Left ventricle myocardium superior (tissue), 1 donor: ENCODE data around the gene MYO5B. TPM values are rescaled to one million over a fixed set of nuclear protein-coding genes. Genes with fewer than 3 reads are reported as not detected.
A peak's percentile ranks its signal among the peaks of the same experiment; 100 is the strongest.
"Not testable (repeated sequence)": the region's sequence is repeated elsewhere in the genome, so short reads cannot be mapped to it uniquely, and the experiment has no call there.

Experiments used
- ATAC-seq: fragments of 200-7000 bp; cut with Tn5 transposase; one replicate; pipeline ENCODE4 v1.9.1; 2020; ENCODE audit warnings: mild to moderate bottlenecking, moderate library complexity
- DNase-seq: peaks from one replicate; pipeline ENCODE4 v3.0.0-alpha.2; 2020
- intact Hi-C: fragments of 100-400 bp; cut with micrococcal nuclease; formaldehyde crosslinking; loops from one replicate; pipeline ENCODE4 v1.11.0; 2022
- long read RNA-seq: library from polyadenylated mRNA; unstranded; transcript quantifications from one replicate; pipeline ENCODE4 v2.0.0, GENCODE V29; 2021
- total RNA-seq: library from RNA; stranded (reverse); fragmentation: NEBNext Ultra II Directional; extraction: Animal tissue kit (Norgen Biotek cat#: 25700); gene quantifications from one replicate; pipeline ENCODE4 v1.2.1, GENCODE V29; 2021
- donor health status: DM: no; HTN: yes; CAD: no; lungs with severe emphysema.

The MYO5B gene
- total RNA-seq = 1.1 TPM
- long read RNA-seq, partial matches to known transcripts = 2 of 3 reads
- long read RNA-seq, other reads (novel, unspliced or antisense) = 1 of 3 reads

GRCh38 chr18:50194631-50195532 is at the start of gene MYO5B:
Gene MYO5B (minus strand): TSS chr18:50195147. CDS start chr18:50194793, 354 bp downstream.
- DNase-seq (peak; percentile 75), ATAC-seq (peak; percentile 96)
- intact Hi-C loops = no loop called here

GRCh38 chr18:50241768-50242167 is 46.8 kb upstream of the MYO5B start:
- DNase-seq, ATAC-seq, intact Hi-C loops: not testable (repeated sequence)

- ATAC-seq (no peak), DNase-seq (no peak)
- intact Hi-C loops = no loop called here
Observed at GRCh38 chr18:50240080-50240563, 45.2 kb upstream of the MYO5B start.

- no peak for ATAC-seq
- no peak for DNase-seq
- intact Hi-C loops = no loop called here
Observed at GRCh38 chr18:50232419-50232818, 37.5 kb upstream of the MYO5B start.

GRCh38 chr18:50231621-50232020 is 36.7 kb upstream of the MYO5B start:
- no peak for ATAC-seq
- DNase-seq = no peak

DNA sequence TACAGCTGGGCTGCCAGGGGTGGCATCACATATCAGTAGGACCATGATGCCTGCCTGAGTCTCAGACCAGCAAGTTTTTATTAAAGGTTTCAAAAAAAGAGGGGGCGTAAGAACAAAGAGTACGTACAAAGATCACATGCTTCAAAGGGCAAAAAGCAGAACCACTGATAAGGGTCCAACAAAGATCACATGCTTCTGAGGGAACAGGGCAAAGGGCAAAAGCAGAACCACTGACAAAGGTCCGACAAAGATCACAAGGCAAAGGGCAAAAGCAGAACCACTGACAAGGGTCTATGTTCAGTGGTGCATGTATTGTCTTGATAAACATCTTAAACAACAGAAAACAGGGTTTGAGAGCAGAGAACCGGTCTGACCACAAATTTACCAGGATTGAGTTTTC is 25.3 kb upstream of the MYO5B start:
- ATAC-seq, intact Hi-C loops, DNase-seq: not testable (repeated sequence)

More at GRCh38 chr18:50231621-50232020, 36.7 kb upstream of the MYO5B start:
- intact Hi-C loops = no loop called here

DNA sequence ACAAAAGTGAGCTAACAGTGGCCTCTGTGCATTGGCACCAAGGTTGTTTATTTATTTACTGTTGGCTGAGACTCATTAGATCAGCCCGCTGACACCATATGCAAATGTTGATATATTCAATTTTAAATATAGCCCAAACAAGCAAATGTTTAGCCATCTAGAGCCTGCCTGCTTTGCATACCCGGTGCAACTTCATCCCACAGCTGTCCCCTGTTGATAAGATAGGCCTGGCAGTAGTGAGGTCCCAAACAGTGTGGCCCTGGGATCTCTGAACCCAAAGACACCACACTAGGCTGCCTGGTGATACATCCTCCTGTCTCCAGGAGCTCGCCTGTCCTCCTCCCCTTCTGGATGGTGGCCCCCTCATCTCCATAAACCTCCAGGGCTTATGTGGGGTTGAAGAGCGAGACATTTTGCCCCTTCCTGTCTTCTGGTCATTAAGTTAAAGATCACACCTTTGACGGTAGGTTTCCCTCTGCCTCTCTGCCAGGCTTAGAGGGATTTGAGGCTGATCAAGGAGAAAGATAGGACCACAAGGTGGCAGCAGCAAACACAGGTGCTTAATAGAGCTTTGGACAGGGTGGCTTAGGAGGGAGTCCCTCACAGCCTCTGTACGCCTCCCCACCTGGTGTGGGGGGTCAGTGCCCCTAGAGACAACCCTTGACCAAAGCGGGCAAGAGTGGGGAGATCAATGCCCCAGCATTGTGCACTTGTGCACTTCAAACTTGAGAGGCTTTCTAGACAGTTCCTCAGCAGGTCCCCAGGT is 23.7 kb upstream of the MYO5B start:
- intact Hi-C loops = no loop called here
- ATAC-seq = peak; percentile 50
- DNase-seq = no peak

DNA sequence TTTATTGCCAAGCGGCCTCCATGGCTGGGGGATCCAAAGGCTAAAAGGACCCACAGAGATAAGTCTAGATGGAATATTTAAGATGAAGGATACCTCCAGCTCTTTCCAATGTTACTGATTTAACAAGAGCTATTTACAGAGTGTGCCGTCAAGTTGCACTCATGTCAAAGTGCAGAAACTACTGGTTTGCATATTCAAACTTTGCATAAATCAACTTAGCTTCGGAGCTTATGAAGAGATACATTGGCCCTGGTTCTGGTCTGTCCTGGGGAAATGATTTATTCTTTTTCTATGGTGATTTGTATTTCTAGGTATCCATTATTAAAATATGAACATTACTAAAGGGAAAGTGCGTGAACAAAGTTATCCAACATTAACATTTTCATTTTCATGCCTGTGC is 14.4 kb upstream of the MYO5B start:
- no peak for DNase-seq
- no peak for ATAC-seq
- intact Hi-C loops = no loop called here

DNA sequence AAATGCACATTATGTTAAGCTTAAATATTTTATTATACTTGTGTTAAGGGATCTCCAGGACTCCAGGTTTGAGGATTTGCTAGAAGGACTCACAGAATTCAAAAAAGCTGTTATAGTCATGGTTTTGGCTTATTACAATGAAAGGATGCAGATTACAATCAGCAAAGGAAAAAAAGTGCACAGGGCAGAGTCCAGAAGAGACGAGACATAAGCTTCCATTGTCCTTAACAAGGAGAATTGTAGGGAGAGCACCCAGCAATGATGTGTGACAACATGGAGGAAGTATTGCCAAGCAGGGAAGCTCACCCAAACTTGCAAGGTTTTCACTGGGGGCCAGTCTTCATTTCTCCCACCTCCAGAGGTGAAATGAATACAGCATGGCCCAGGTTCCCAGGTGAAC is 12.8 kb upstream of the MYO5B start:
- no peak for DNase-seq
- ATAC-seq = no peak
- intact Hi-C loops = no loop called here

DNA sequence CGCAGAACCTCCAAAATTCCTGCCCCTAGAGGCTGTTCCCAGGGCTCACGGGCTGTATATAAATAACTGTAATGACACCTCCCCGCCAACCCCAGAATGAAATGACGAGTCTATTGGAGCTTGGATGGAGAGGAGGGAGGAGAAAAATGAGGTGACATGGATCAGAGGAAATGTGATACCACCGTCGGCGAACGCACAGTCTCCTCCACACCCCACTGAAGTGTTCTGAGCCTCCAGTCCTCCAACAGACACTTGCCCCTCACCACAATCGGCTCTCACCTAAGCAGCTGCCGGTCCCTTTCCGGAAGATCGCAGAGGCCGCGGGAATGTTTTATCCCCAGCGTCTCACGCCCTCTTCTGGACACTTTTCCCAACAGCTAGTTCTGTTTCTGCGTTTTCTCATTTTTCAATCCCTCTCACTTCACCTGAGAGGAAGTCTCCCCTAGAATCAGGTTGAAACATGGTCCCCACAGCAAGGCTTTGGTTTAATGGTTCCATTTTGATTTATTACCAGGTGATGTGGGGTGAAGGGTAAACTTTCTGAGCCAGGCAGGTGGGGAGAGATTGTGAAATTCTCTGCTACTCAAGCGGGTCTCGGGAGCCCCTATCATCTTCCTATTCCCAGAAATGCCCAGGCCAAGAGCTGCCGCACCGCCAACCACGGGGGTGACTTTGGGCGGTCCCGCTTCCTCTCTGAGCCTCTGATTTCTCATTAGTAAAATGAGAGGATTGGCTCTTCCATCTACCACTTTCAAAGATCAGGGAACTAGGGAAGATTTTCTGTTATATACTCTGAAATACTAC is 9.1 kb upstream of the MYO5B start:
- ATAC-seq = peak; percentile 68
- DNase-seq = no peak
- intact Hi-C loops = no loop called here

- intact Hi-C loops = no loop called here
- ATAC-seq (no peak), DNase-seq (no peak)
Observed at GRCh38 chr18:50201476-50202018, 6.6 kb upstream of the MYO5B start.

GRCh38 chr18:50199921-50200320 is 5.0 kb upstream of the MYO5B start:
- DNase-seq = no peak
- ATAC-seq = no peak

GRCh38 chr18:50199346-50199855 is 4.5 kb upstream of the MYO5B start:
- no peak for ATAC-seq
- intact Hi-C loops = no loop called here

More at GRCh38 chr18:50199921-50200320, 5.0 kb upstream of the MYO5B start:
- intact Hi-C loops = no loop called here

DNA sequence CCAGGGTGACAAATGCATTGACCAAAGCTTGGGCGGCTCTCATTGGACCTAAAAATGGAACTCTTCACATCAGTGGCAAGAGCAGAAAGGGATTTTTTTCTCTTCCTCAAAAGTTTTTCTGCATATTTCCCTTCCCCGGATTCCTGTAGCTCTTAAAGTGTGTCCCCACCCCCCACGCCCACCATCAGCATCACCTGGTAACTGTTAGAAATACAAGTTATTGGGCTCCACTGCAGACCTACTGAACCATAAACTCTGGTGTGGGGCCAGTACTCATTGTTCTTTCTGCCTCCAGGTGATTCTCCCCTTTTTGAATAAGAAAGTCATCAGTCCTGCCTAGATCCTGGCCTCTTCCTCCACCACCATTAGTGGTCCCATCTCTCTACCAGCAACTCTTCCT is 1.3 kb upstream of the MYO5B start:
- ATAC-seq (no peak), DNase-seq (no peak)
- intact Hi-C loops = no loop called here

More at GRCh38 chr18:50199346-50199855, 4.5 kb upstream of the MYO5B start:
- no peak for DNase-seq

- intact Hi-C loops = no loop called here
- ATAC-seq = no peak
Observed at GRCh38 chr18:50195689-50196088, 742 bp upstream of the MYO5B start.

DNA sequence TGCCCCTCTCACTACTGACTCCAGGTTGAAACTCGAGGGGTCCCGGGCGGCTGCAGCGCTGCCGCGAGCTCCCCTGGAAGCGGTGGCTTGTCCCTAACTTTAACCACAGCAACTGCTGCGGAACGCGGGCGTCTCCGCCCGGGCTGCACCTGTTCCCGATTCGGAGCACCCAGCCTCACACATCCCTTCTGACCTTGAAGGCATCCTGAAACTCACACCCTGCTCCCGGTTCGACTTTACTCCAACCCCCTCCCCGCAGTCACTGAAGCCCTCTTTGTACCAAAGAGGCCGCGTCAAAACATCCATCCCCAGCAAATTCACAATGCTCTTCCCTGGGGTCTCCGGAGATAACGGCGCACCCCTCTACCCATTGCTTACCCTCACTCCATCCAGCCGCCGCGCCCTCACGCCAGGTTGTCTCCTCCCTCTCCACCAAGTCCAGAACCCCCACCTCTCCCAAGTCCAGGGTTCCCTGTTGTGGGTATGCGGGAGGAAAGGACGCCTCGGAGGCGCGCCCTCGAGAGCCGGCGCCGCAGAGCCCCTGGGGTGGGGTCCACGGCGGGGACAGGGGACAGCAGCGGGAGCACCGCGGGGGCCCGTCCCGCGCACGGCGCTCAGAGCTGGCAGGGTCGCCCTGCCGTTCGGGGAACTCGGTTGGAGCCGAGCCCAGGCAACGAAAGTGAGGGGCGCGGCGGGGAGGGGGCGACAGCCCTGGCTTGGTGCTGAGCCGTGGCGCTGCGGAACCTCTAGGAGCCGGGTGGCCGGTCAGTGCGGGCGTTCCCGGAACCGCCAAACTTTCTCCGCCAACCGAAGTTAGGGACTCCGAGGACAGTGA is 934 bp downstream of the MYO5B start:
- ATAC-seq = peak; percentile 23
- DNase-seq = no peak
- intact Hi-C loops = no loop called here

More at GRCh38 chr18:50195689-50196088, 742 bp upstream of the MYO5B start:
- no peak for DNase-seq

GRCh38 chr18:50192995-50193795 is 1.8 kb downstream of the MYO5B start:
- ATAC-seq (no peak), DNase-seq (no peak)
- intact Hi-C loops = no loop called here
